Measurements from ENCODE around the gene CPHXL2.

DNA sequence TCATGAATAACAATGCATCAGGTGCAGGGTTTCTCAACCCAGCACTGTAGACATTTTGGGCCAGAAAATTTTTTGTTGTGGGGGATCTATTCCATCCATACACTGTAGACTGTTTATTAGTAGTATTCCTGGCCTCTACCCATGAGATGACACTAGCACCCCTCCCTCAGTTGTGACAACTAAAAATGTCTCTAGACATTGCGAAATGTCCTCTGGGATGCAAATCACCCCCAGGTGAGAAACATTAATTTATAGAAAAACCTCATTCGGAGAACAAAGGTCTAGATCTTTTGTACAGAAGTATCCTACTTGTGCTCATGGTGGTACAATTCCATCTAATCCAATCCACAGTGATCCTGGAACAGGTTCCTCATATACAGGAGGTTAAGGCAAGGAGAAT is 58.0 kb downstream of the CPHXL2 start:
- TF ChIP-seq POLR2AphosphoS5 (IDR thresholded peaks at IDR 0.05) = no peak
- TF ChIP-seq, protein P1, sequence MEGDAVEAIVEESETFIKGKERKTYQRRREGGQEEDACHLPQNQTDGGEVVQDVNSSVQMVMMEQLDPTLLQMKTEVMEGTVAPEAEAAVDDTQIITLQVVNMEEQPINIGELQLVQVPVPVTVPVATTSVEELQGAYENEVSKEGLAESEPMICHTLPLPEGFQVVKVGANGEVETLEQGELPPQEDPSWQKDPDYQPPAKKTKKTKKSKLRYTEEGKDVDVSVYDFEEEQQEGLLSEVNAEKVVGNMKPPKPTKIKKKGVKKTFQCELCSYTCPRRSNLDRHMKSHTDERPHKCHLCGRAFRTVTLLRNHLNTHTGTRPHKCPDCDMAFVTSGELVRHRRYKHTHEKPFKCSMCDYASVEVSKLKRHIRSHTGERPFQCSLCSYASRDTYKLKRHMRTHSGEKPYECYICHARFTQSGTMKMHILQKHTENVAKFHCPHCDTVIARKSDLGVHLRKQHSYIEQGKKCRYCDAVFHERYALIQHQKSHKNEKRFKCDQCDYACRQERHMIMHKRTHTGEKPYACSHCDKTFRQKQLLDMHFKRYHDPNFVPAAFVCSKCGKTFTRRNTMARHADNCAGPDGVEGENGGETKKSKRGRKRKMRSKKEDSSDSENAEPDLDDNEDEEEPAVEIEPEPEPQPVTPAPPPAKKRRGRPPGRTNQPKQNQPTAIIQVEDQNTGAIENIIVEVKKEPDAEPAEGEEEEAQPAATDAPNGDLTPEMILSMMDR (IDR thresholded peaks at IDR 0.05) = no peak
- no peak for TF ChIP-seq POLR2A (IDR thresholded peaks at IDR 0.05)
- no peak for TF ChIP-seq EP300 (IDR thresholded peaks at IDR 0.05)

Data from sigmoid colon (tissue), 4 donors.